GM12892 (cell line): ENCODE data around the gene DTX1.

Experiments used
- DNase-seq: peaks from one replicate; pipeline ENCODE4 v3.0.0; 2011; ENCODE audit not compliant: insufficient read length
- FAIRE-seq: peaks from 2 replicates; lab custom pipeline; 2011; peaks lifted over from hg19 to GRCh38; lab: Jason Lieb, UNC
- POLR2A ChIP-seq: IDR thresholded peaks from 2 replicates; pipeline ENCODE4 v1.6.1; 2011; ENCODE audit warnings: low read depth, low read length, control low read depth
- POLR2AphosphoS5 ChIP-seq: IDR thresholded peaks from 2 replicates; pipeline ENCODE4 v1.6.1; 2011; ENCODE audit warnings: low read depth, low read length, control low read depth
- TAF1 ChIP-seq: IDR thresholded peaks from 2 replicates; pipeline ENCODE4 v1.6.1; 2011; ENCODE audit warnings: low read depth, mild to moderate bottlenecking, control low read depth, low read length, borderline replicate concordance

DTX1 gene

GRCh38 chr12:113091506-113091905 is 35.0 kb downstream of the DTX1 start:
- DNase-seq (no peak), FAIRE-seq (no peak)

DNA sequence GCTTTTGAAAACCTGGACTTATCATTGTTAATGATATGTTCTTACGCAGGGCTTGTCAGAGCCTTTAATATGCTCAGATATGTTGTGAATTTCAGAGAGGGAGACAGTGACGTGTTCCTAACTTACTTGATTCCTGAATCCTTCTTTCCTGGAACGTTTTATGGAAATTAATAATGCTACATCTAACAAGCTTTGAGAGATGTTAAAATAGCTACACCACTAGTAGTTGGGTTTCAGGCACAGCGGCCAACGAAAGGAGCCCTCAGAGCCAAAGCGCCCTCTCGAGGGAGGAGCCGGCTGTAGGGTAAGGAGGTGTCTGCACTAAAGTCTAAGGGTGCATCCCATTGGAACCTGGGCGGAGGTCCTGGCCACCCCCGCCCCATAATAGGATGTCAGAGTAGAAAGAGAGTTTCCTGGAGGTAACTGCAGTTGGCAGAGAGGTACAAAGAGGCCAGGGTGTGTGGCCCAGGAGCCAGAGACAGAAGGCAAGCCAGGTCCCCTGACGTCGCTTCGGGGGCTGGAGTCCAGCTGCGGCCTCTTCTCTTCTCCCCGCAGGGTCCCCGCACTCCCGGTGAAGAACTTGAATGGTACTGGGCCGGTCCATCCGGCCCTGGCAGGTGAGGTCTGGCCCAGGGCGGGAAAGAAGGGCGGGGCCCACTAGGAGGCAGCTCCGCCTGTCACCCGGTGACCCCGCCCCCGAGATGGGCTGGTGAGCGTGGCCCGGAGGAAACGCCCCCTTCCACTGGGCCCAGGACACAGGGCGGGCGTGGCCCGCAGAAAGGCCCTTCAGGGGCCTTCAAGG is 36.3 kb downstream of the DTX1 start:
- DNase-seq (peak; percentile 68), FAIRE-seq (peak; percentile 30)
- no peak for TF ChIP-seq POLR2AphosphoS5
- TF ChIP-seq POLR2A, result no peak
- no peak for TF ChIP-seq TAF1

More at GRCh38 chr12:113091506-113091905, 35.0 kb downstream of the DTX1 start:
- no peak for TF ChIP-seq POLR2AphosphoS5
- TF ChIP-seq TAF1, result no peak
- TF ChIP-seq POLR2A, result no peak

DNA sequence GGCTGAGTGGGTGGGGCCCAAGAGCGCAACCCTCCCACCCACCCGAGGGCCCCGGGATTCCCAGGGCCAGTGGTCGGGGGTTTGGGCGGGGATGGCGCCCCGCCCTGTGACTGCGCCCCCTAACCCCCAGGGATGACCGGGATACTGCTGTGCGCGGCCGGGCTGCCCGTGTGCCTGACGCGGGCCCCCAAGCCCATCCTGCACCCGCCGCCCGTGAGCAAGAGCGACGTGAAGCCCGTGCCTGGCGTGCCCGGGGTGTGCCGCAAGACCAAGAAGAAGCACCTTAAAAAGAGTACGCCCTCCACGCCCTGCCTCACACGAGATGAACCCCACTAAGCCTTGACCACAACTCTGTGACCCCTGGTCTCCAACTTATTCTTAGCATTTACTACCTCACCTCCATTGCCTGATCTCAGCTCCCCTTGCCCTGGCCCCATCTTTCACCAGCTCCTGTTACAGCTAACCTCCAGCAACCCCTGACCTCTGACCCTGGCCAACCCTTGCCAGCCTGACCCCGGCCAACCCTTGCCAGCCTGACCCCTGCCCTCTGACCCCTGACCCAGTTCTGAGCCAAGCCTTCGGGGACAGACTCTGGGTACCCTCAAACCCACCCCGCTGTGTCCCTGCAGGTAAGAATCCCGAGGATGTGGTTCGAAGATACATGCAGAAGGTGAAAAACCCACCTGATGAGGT is 37.0 kb downstream of the DTX1 start:
- no peak for FAIRE-seq
- TF ChIP-seq TAF1, result no peak
- no peak for TF ChIP-seq POLR2A
- no peak for TF ChIP-seq POLR2AphosphoS5
- no peak for DNase-seq

- no peak for DNase-seq
- TF ChIP-seq TAF1, result no peak
- no peak for TF ChIP-seq POLR2AphosphoS5
- no peak for TF ChIP-seq POLR2A
- no peak for FAIRE-seq
Measured at GRCh38 chr12:113094738-113095137, 38.2 kb downstream of the DTX1 start.

DNA sequence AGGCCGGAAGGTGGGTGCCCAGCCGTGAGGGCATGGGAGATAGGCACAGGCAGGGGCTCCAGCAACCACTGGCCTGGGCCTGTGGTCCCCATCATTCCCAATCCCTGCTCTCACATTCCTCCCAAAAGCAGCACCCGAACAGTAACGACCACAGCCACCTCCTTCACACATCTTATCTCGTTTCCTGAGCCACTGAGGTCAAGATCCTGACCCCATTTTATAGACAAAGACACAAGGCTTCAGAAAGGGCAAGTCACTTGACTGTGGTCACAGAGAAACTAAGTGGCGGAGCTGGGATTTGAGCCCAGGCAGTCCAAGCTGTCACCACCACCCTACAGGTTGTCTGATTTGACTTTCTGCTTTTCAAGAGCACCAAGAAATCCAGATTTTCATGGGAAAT is 38.9 kb downstream of the DTX1 start:
- DNase-seq, result no peak
- no peak for FAIRE-seq
- TF ChIP-seq POLR2A (no peak), POLR2AphosphoS5 (no peak), TAF1 (no peak)

DNA sequence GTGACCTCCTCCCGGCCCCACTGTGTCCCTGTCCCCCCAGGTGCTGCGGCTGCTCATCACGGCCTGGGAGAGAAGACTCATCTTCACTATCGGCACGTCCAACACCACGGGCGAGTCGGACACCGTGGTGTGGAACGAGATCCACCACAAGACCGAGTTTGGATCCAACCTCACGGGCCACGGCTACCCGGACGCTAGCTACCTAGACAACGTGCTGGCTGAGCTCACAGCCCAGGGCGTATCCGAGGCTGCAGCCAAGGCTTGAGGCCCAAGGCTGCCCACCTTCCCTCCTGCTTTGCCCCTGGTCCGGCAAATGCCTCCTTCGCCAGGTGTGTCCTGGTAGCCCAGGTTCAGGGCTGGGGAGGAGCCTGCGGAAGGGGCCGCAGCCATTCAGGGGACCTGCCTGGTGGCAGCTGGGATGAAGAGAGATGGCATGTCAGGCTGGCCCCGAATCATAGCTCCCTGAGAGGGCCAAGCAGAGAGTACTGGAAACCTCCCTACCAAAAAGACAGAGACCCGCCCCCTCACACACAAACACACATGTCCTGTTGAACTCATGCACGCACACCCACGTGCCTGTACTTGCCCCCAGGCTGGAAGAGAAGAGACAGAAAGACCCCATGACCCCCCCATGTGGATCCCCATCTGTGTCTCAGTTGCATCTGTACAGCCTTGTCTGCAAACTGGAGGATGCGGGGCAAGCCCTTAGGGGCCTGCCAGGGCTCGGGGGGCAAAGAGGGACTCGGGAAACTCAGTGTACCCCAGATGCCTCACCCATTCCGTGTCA is 40.3 kb downstream of the DTX1 start:
- FAIRE-seq, result no peak
- TF ChIP-seq POLR2A (no peak), POLR2AphosphoS5 (no peak), TAF1 (no peak)
- DNase-seq, result no peak

- DNase-seq, result no peak
- TF ChIP-seq POLR2AphosphoS5, result no peak
- TF ChIP-seq POLR2A, result no peak
- no peak for TF ChIP-seq TAF1
Measured at GRCh38 chr12:113097716-113098440, 41.3 kb downstream of the DTX1 start.

GRCh38 chr12:113098441-113099028 is 42.0 kb downstream of the DTX1 start:
- DNase-seq (peak; percentile 66), FAIRE-seq (peak; percentile 42)
- TF ChIP-seq POLR2AphosphoS5, result no peak
- no peak for TF ChIP-seq TAF1
- no peak for TF ChIP-seq POLR2A

More at GRCh38 chr12:113097716-113098440, 41.3 kb downstream of the DTX1 start:
- FAIRE-seq, result no peak

DNA sequence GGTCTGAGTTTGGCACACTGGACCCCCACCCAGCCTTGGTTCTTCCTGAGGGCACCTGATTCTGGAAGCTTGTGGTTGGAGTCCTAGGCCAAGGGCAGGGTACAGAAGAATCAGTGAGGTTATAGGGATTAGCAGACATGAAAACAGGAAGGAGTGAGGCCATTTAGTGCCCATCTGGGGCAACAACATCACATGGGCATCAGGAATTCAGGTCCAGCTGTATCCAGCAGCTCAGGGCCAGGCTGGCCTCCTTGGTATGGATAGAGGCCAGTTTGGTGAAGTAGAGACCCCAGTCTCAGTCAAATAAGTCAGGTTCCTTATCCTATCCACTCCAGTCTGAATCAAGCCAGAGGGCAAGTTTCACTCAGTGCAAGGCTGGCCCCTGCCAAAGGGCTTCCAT is 42.8 kb downstream of the DTX1 start:
- FAIRE-seq (no peak), DNase-seq (no peak)
- no peak for TF ChIP-seq POLR2AphosphoS5
- TF ChIP-seq TAF1, result no peak
- TF ChIP-seq POLR2A, result no peak

DNA sequence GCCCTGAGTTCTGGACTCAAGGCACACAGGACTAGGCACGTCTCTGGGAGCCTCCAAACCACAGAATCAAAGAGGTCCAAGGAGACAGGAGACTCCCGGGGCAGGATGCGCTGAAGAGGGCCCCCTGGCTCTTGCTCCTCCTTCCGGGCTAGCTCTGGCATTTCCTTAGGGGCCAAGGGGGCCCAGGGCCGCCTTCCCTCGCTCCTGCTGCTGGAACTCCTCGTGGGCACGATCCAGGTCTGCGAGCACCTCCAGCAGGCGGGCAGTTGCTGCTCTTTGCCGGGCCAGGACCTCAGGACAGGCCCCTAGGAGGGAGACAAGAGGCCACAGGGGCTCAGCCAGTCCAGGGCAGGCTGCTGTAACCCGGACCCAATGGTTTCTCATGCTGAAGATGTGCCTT is 43.2 kb downstream of the DTX1 start:
- DNase-seq (no peak), FAIRE-seq (no peak)
- no peak for TF ChIP-seq TAF1
- no peak for TF ChIP-seq POLR2A
- TF ChIP-seq POLR2AphosphoS5, result no peak
